T-cell (primary cell): ENCODE results near the gene NCLN. TPM values are rescaled to one million over a fixed set of nuclear protein-coding genes. Genes with fewer than 3 reads are reported as not detected.
"Not testable (repeated sequence)": the region's sequence is repeated elsewhere in the genome, so short reads cannot be mapped to it uniquely, and the experiment has no call there.

Experiments used
- ATAC-seq, 4 experiments: fragments of 200-7000 bp in 3 of 4; fragments of 150-1000 bp in 1 of 4; cut with Tn5 transposase; replicated peaks in 1 of 4; 1 replicate in 3 of 4; 2 replicates in 1 of 4; pipeline ENCODE4 v1.10.0; 2021; ENCODE audit warnings: moderate library complexity in 3 of 4, mild to moderate bottlenecking in 2 of 4, moderate number of reproducible peaks in 1 of 4
- CTCF ChIA-PET, 2 donors: fragments of 300-600 bp; sonication (Branson Sonifier 250); formaldehyde crosslinking; loops; one replicate each; lab custom pipeline; 2022; ENCODE audit warnings: antibody characterized with exemption in 2 of 2; lab: Charles Lee
- POLR2A ChIA-PET, 2 donors: fragments of 300-600 bp; sonication (Branson Sonifier 250); formaldehyde crosslinking; loops; one replicate each; lab custom pipeline; 2022; ENCODE audit warnings: antibody characterized with exemption in 2 of 2; lab: Charles Lee
- DNase-seq, 35 experiments: peaks; one replicate each; pipeline versions ENCODE4 v3.0.0 to v3.0.0-alpha.2; 2013 to 2023
- H3K27ac ChIP-seq: one replicate; pipeline ENCODE4 v1.5.1; 2013; ENCODE audit warnings: low read length
- H3K27me3 ChIP-seq, 2 experiments: replicated peaks in 1 of 2; 1 replicate in 1 of 2; 2 replicates in 1 of 2; pipeline versions ENCODE4 v1.6.1 to v1.7.0; 2013; ENCODE audit warnings: low read length in 1 of 2, mixed read lengths in 1 of 2; ENCODE audit not compliant: control insufficient read depth in 2 of 2, insufficient read depth in 2 of 2; ENCODE audit errors: extremely low read depth in 1 of 2
- H3K36me3 ChIP-seq, 2 donors: 1 replicate in 1 of 2; 2 replicates in 1 of 2; pipeline versions ENCODE4 v1.6.1 to v1.7.0; 2013; ENCODE audit warnings: low read length in 1 of 2; ENCODE audit not compliant: control insufficient read depth in 2 of 2, insufficient read depth in 1 of 2; ENCODE audit errors: extremely low read depth in 1 of 2
- H3K4me1 ChIP-seq, 2 experiments: 1 replicate in 1 of 2; 2 replicates in 1 of 2; pipeline versions ENCODE4 v1.6.1 to v1.7.0; 2013; ENCODE audit warnings: low read length in 2 of 2, mixed read lengths in 1 of 2; ENCODE audit not compliant: insufficient read depth in 2 of 2, control insufficient read depth in 1 of 2; ENCODE audit errors: extremely low read depth in 1 of 2
- H3K4me3 ChIP-seq, 2 donors: 1 replicate in 1 of 2; 2 replicates in 1 of 2; pipeline versions ENCODE4 v1.5.1 to v1.7.0; 2013; ENCODE audit warnings: mild to moderate bottlenecking in 2 of 2, low read length in 1 of 2, moderate library complexity in 1 of 2; ENCODE audit not compliant: control insufficient read depth in 1 of 2; ENCODE audit errors: extremely low read depth in 1 of 2
- H3K9me3 ChIP-seq: 2 replicates; pipeline ENCODE4 v1.7.0; 2013
- H3K27ac Mint-ChIP-seq, 2 donors: one replicate each; pipeline ENCODE4 v1.8.0; 2020 to 2021; ENCODE audit warnings: mild to moderate bottlenecking in 2 of 2, mixed read lengths in 2 of 2
- H3K27me3 Mint-ChIP-seq, 2 donors: one replicate each; pipeline ENCODE4 v1.8.0; 2021 to 2022; ENCODE audit warnings: mixed read lengths in 2 of 2
- H3K36me3 Mint-ChIP-seq: one replicate; pipeline ENCODE4 v1.8.0; 2021; ENCODE audit warnings: mixed read lengths
- H3K4me1 Mint-ChIP-seq, 3 donors: one replicate each; pipeline ENCODE4 v1.8.0; 2020 to 2022; ENCODE audit warnings: mixed read lengths in 3 of 3, mild to moderate bottlenecking in 1 of 3
- H3K4me3 Mint-ChIP-seq, 3 donors: one replicate each; pipeline ENCODE4 v1.8.0; 2020 to 2022; ENCODE audit warnings: mild to moderate bottlenecking in 3 of 3, mixed read lengths in 3 of 3, moderate library complexity in 3 of 3
- H3K9me3 Mint-ChIP-seq, 3 donors: one replicate each; pipeline ENCODE4 v1.8.0; 2020 to 2022; ENCODE audit warnings: mixed read lengths in 3 of 3
- WGBS: methylation state at CpG from one replicate; pipeline ENCODE4 v1.1.5; 2013; ENCODE audit warnings: missing lambda C conversion rate; ENCODE audit not compliant: insufficient coverage; 5-methylcytosine and 5-hydroxymethylcytosine counted together
- total RNA-seq, 35 experiments: library from RNA in 6 of 35; stranded (reverse) in 6 of 35; fragments of 120-200 nt in 1 of 35; gene quantifications; one replicate each; pipeline versions ENCODE4 v1.2.1 to v1.2.4 and lab custom pipeline; 2013 to 2026

Gene NCLN
- total RNA-seq, 5 donors from 2014 or later (not counting 1 experiment from before 2014, with no cell fraction given): 47.2 to 69.5 (median 61.0) TPM

DNA sequence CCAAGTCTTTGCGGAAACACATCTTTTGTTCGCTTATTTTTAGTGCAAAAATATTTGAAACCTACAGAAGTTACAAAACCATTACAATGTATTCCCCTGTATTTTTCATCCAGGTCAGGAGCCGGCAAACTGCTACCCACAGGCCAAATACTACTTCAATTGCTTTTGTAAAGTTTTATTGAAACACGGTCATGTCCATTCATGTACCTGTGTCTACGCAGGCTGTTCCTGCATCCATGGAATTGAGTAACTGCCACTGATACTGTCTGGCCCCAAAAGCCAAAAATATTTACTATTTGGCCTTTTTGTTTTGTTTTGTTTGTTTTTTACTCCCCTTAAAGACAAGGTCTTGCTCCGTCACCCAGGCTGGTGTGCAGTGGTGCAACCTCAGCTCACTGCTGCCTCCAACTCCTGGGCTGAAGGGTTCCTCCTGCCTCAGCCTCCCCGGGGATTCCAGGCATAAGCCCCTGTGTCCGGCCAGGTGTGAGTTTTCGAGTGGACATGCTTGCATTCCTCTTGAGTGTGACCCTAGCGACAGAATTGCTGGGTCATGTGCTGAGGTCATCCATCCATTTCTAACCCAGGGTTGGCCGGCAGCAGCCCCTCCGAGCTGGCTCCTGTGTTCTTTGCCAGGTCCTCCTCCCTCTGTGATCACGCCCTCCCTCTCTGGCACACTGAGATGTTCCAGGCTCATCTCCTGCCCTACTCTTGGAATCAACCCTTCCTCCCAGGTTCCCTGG is 18.0 kb upstream of the NCLN start:
- WGBS: 95% methylated on average over 8 of the region's 13 CpGs
- Histone ChIP-seq H3K36me3 (no peaks in the 10 kb centered on the region), H3K4me1 (peaks cover 2 to 34% of the 10 kb centered on the region in 2 experiments), H3K27me3 (no peaks in the 10 kb centered on the region), H3K9me3 (no peaks in the 10 kb centered on the region), H3K27ac (no peak overlapping the region), H3K4me3 (no peak overlapping the region)
- peak overlapping the region; percentile 34 to 57 for H3K27ac Mint-ChIP-seq
- no peak overlapping the region for H3K4me3 Mint-ChIP-seq
- ChIA-PET CTCF (interaction anchor here in 1 of 2 donors (0.6 kb wide), 1 partner anchor 42 kb away, joined by 3 read pairs; no protein-coding TSS in a partner anchor), POLR2A (no interaction called here)
- ATAC-seq (no peak), DNase-seq (no peak)
- H3K4me1 Mint-ChIP-seq: peaks cover 14 to 41% (median 27%) of the 10 kb centered on the region in 3 donors
- peaks cover 0 to 4% (median 0%) of the 10 kb centered on the region in 3 donors for H3K9me3 Mint-ChIP-seq
- H3K27me3 Mint-ChIP-seq: no peaks in the 10 kb centered on the region
- peaks cover 5% of the 10 kb centered on the region for H3K36me3 Mint-ChIP-seq

DNA sequence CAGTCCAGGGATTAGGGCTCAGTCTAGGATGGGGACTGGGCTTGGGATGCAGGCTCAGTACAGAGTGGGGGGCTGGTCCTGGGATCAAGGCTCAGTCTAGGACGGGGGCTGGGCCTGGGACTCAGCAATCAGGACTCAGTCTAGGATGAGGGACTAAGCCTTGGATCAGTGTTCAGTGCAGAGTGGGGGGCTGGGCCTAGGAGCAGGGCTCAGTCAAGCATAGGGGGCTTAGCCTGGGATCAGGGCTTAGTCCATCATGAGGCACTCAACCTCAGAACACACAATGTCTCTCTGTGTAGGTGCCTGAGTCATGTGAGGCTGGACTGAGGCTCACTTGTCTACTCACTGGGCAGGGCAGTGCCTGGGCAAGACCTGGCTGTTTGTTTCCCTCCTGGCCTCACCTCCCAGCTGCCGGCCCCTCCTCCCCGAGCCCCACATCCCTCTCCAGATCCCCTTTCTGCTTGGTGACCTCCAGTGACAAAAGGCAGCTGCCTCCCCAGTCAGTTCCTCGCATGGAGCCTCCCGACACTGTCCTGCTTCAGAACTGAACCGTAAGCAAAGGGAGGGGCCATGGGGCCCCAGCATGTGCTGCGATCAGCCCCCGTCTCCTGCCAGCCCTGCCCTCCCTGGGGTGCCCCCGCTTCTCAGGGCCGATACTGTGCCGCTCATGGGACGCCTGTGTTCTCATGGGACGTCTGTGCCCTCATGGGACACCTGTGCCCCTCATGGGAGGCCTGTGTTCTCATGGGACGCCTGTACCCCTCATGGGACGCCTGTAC is 13.6 kb upstream of the NCLN start:
- H3K4me3 ChIP-seq: no peak overlapping the region
- no peaks in the 10 kb centered on the region for H3K9me3 Mint-ChIP-seq
- no peaks in the 10 kb centered on the region for H3K27me3 ChIP-seq
- peaks cover 8 to 33% of the 10 kb centered on the region in 2 experiments for H3K4me1 ChIP-seq
- no peak overlapping the region for H3K27ac ChIP-seq
- ATAC-seq: no peak
- CTCF ChIA-PET: no interaction called here
- H3K4me1 Mint-ChIP-seq: peaks cover 15 to 33% (median 21%) of the 10 kb centered on the region in 3 donors
- no peaks in the 10 kb centered on the region for H3K36me3 ChIP-seq
- no peaks in the 10 kb centered on the region for H3K36me3 Mint-ChIP-seq
- no peak overlapping the region for H3K4me3 Mint-ChIP-seq
- H3K27me3 Mint-ChIP-seq: no peaks in the 10 kb centered on the region
- 96% methylated on average over 13 of the region's 15 CpGs for WGBS
- no peaks in the 10 kb centered on the region for H3K9me3 ChIP-seq
- DNase-seq: no peak
- H3K27ac Mint-ChIP-seq: peak overlapping the region; percentile 47 to 79
- POLR2A ChIA-PET: no interaction called here

DNA sequence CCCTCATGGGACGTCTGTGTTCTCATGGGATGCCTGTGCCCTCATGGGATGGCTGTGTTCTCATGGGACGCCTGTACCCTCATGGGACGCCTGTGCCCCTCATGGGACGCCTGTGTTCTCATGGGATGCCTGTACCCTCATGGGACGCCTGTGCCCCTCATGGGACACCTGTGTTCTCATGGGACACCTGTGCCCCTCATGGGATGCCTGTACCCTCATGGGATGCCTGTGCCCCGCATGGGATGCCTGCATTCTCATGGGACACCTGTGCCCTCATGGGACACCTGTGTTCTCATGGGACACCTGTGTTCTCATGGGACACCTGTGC is 13.1 kb upstream of the NCLN start:
- H3K36me3 ChIP-seq, H3K9me3 Mint-ChIP-seq, ATAC-seq, H3K9me3 ChIP-seq, H3K36me3 Mint-ChIP-seq, H3K4me3 Mint-ChIP-seq, H3K27me3 ChIP-seq, H3K27ac ChIP-seq, H3K4me3 ChIP-seq, POLR2A ChIA-PET, H3K27me3 Mint-ChIP-seq, DNase-seq, CTCF ChIA-PET: not testable (repeated sequence)
- Mint-ChIP-seq H3K27ac (peak overlapping the region in 1 of 2 donors; percentile 23), H3K4me1 (peaks cover 18 to 36% (median 23%) of the 10 kb centered on the region in 3 donors)
- 83% methylated on average over 6 of the region's 6 CpGs for WGBS
- H3K4me1 ChIP-seq: peaks cover 12 to 38% of the 10 kb centered on the region in 2 experiments

DNA sequence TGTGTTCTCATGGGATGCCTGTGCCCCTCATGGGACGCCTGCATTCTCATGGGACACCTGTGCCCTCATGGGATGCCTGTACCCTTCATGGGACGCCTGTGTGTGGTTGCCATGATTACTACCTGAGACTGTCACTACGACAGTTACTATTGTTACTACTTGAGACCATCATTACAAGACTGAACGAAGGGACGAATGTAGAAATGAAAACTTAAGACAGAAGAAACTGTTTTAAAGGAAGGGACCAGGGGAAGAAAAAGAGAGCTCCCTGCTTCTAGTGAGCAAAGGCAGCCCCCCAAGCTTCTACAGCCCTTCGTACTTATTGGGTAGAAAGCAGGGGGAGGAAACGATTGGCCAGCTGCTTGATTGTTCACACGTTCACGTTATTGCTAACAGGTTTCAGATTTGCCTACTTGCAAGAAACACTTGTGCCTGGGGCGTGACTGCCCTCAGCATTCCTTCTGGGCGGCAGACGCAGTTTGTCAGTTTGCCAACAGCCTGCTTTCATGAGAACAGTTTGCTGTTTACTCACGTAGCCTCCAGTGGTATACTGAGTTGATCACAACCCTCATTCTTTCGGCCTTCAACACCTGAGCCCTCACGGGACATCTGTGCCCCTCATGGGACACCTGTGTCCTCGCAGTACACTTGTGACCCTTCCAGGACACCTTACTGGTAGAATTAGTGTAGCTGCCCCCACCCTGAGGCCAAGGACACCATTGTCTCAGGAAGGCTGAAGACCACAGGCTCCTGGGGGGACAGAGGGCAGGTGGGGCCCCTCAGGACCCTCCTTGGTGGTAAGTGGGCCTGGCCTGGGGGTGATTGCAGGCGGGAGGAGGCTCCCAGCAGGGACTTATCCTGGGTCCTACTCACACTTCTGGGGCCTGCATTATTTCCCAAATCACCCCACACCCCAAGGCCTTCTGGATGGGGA is 9.7 kb upstream of the NCLN start:
- WGBS: 38% methylated on average over 10 of the region's 17 CpGs
- peak overlapping the region; percentile 97 to 100 for H3K27ac Mint-ChIP-seq

DNA sequence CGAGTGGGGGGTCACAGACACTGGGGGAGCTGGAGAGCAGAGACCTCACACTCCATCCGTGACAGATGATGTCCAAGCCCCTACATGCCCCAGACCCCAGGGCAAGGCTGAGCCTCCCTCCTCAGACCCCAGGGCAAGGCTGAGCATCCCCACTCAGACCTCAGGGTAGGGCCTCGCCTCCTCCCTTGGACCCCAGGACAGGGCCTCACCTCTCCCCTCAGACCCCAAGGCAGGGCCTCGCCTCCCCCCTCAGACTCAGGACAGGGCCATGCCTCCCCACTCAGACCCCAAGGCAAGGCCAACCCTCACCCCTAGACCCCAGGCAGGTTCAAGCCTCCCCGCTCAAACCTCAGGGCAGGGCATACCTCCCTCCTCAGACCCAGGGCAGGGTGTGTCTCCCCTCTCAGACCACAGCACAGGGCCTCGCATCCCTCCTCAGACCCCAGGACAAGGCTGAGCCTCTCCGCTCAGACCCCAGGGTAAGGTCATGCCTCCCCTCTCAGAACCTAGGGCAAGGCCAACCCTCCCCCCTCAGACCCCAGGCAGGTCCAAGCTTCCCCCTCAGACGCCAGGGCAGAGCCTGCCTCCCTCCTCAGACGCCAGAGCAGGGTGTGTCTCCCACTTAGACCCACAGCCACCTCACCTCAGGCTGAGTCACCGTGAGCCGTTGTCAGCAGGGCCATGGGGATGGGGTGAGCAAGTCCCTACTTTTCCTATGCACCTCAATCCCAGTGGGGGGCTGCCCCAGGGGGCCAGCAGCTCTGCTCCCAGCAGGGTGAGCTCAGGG is 8.8 kb upstream of the NCLN start:
- Mint-ChIP-seq H3K27ac (peak overlapping the region; percentile 97 to 100), H3K36me3 (peaks cover 20% of the 10 kb centered on the region), H3K4me3 (peak overlapping the region; percentile 80 to 85 (median 83)), H3K4me1 (peaks cover 21 to 33% (median 23%) of the 10 kb centered on the region in 3 donors), H3K9me3 (no peaks in the 10 kb centered on the region), H3K27me3 (no peaks in the 10 kb centered on the region)
- ATAC-seq (peak; percentile 48 to 69 (median 68)), DNase-seq (peak; percentile 31 to 81 (median 56))
- peak overlapping the region; percentile 35 to 44 for H3K4me3 ChIP-seq
- H3K27me3 ChIP-seq: no peaks in the 10 kb centered on the region
- POLR2A ChIA-PET: interaction anchor here (0.6 kb wide), 2 partner anchors 46 to 228 kb away, joined by 6 read pairs; no protein-coding TSS in a partner anchor
- H3K27ac ChIP-seq: peak overlapping the region; percentile 90
- no peaks in the 10 kb centered on the region for H3K9me3 ChIP-seq
- peaks cover 2 to 14% of the 10 kb centered on the region in 2 donors for H3K36me3 ChIP-seq
- CTCF ChIA-PET: interaction anchor here in 1 of 2 donors (0.9 kb wide), 1 partner anchor 72 kb away, joined by 3 read pairs; no protein-coding TSS in a partner anchor
- WGBS: 52% methylated on average over 8 of the region's 11 CpGs
- H3K4me1 ChIP-seq: peaks cover 14 to 50% of the 10 kb centered on the region in 2 experiments

More for the DNA sequence above, 9.7 kb upstream of the NCLN start:
- Mint-ChIP-seq H3K27me3 (no peaks in the 10 kb centered on the region), H3K4me3 (peak overlapping the region; percentile 80 to 85 (median 83)), H3K36me3 (peaks cover 11% of the 10 kb centered on the region), H3K9me3 (no peaks in the 10 kb centered on the region), H3K4me1 (peaks cover 23 to 38% (median 23%) of the 10 kb centered on the region in 3 donors)
- Histone ChIP-seq H3K36me3 (peaks cover 0 to 8% of the 10 kb centered on the region in 2 donors), H3K27ac (peak overlapping the region; percentile 90), H3K9me3 (no peaks in the 10 kb centered on the region), H3K4me3 (peak overlapping the region in 1 of 2 donors; percentile 44), H3K4me1 (peaks cover 12 to 48% of the 10 kb centered on the region in 2 experiments), H3K27me3 (no peaks in the 10 kb centered on the region)
- DNase-seq (peak in 23 of 35 experiments; percentile 18 to 65 (median 39)), ATAC-seq (no peak)
- ChIA-PET CTCF (interaction anchor here in 1 of 2 donors (0.5 kb wide), 1 partner anchor 111 kb away, joined by 5 read pairs; no protein-coding TSS in a partner anchor), POLR2A (no interaction called here)
